B cell (primary cell): ENCODE measurements around the gene GPR146. TPM values are rescaled to one million over a fixed set of nuclear protein-coding genes. Genes with fewer than 3 reads are reported as not detected.

Source experiments
- ATAC-seq: fragments of 200-7000 bp; cut with Tn5 transposase; one replicate; pipeline ENCODE4 v1.10.0; 2021; ENCODE audit warnings: low read depth, mild to moderate bottlenecking, moderate number of reproducible peaks, moderate library complexity
- CTCF ChIA-PET: fragments of 350-600 bp; sonication (Branson Sonifier 250); formaldehyde crosslinking; loops from one replicate; lab custom pipeline; 2021; ENCODE audit warnings: antibody characterized with exemption, inconsistent platforms; lab: Charles Lee
- POLR2A ChIA-PET: fragments of 350-600 bp; sonication (Branson Sonifier 250); formaldehyde crosslinking; loops from one replicate; lab custom pipeline; 2021; ENCODE audit warnings: antibody characterized with exemption; lab: Charles Lee
- DNase-seq: peaks from one replicate; pipeline ENCODE4 v3.0.0; 2013
- H2AFZ ChIP-seq: 2 replicates; pipeline ENCODE4 v1.6.1; 2012; ENCODE audit warnings: mild to moderate bottlenecking, low read depth, low read length; ENCODE audit not compliant: insufficient read depth, poor library complexity, severe bottlenecking
- H3K27ac ChIP-seq, 2 donors: 1 replicate in 1 of 2; 2 replicates in 1 of 2; pipeline ENCODE4 v1.5.1; 2012 to 2013; ENCODE audit warnings: low read length in 2 of 2, mild to moderate bottlenecking in 2 of 2, moderate library complexity in 1 of 2
- H3K27me3 ChIP-seq, 4 experiments: fragments of 200-600 bp in 1 of 4; sonication (generic) in 1 of 4; replicated peaks in 1 of 4; 1 replicate in 2 of 4; 2 replicates in 2 of 4; pipeline versions ENCODE4 v1.6.1 to v1.7.0; 2013 to 2016; ENCODE audit warnings: low read length in 3 of 4, mild to moderate bottlenecking in 2 of 4, mixed read lengths in 1 of 4, moderate library complexity in 1 of 4; ENCODE audit not compliant: insufficient read depth in 4 of 4, control insufficient read depth in 3 of 4; ENCODE audit errors: control extremely low read depth in 1 of 4
- H3K36me3 ChIP-seq, 2 experiments: replicated peaks in 1 of 2; 1 replicate in 1 of 2; 2 replicates in 1 of 2; pipeline versions ENCODE4 v1.6.1 to v1.7.1; 2013; ENCODE audit warnings: low read length in 1 of 2; ENCODE audit not compliant: insufficient read depth in 2 of 2, control insufficient read depth in 1 of 2; ENCODE audit errors: control extremely low read depth in 1 of 2, extremely low read depth in 1 of 2
- H3K4me1 ChIP-seq, 2 donors: fragments of 200-600 bp in 1 of 2; sonication (generic) in 1 of 2; 1 replicate in 1 of 2; 2 replicates in 1 of 2; pipeline versions ENCODE4 v1.5.1 to v1.6.1; 2013 to 2017; ENCODE audit warnings: low read length in 2 of 2; ENCODE audit not compliant: control insufficient read depth in 2 of 2, insufficient read depth in 2 of 2
- H3K4me2 ChIP-seq: replicated peaks from 2 replicates; pipeline ENCODE3; 2012; ENCODE audit warnings: mild to moderate bottlenecking, low read depth, low read length; ENCODE audit not compliant: poor library complexity, severe bottlenecking
- H3K4me3 ChIP-seq, 5 experiments: fragments of 200-600 bp in 1 of 5; sonication (generic) in 1 of 5; 1 replicate in 3 of 5; 2 replicates in 2 of 5; pipeline versions ENCODE4 v1.5.1 to v1.7.0; 2011 to 2016; ENCODE audit warnings: low read length in 4 of 5, mild to moderate bottlenecking in 4 of 5, low read depth in 2 of 5, control low read depth in 1 of 5, moderate library complexity in 1 of 5; ENCODE audit not compliant: insufficient read depth in 1 of 5; ENCODE audit errors: control extremely low read depth in 1 of 5, extremely low read depth in 1 of 5
- H3K79me2 ChIP-seq: fragments of 200-600 bp; sonication (generic); one replicate; pipeline ENCODE4 v1.6.0; 2016; ENCODE audit warnings: low read length; ENCODE audit not compliant: control insufficient read depth, insufficient read depth
- H3K9ac ChIP-seq: fragments of 200-600 bp; sonication (generic); 2 replicates; pipeline ENCODE4 v1.6.1; 2017; ENCODE audit warnings: mild to moderate bottlenecking, low read length, moderate library complexity
- H3K9me3 ChIP-seq, 3 donors: one replicate each; pipeline versions ENCODE4 v1.6.1 to v1.7.1; 2013; ENCODE audit warnings: low read length in 2 of 3; ENCODE audit not compliant: control insufficient read depth in 2 of 3, insufficient read depth in 1 of 3; ENCODE audit errors: control extremely low read depth in 1 of 3
- H4K20me1 ChIP-seq: 2 replicates; pipeline ENCODE4 v1.6.0; 2012; ENCODE audit warnings: mild to moderate bottlenecking, low read length; ENCODE audit not compliant: insufficient read depth, control insufficient read depth, poor library complexity, severe bottlenecking
- H3K27ac Mint-ChIP-seq: one replicate; pipeline ENCODE4 v1.8.0; 2021; ENCODE audit warnings: mixed read lengths
- H3K27me3 Mint-ChIP-seq: one replicate; pipeline ENCODE4 v1.8.0; 2021; ENCODE audit warnings: mixed read lengths
- H3K4me1 Mint-ChIP-seq: one replicate; pipeline ENCODE4 v1.8.0; 2021; ENCODE audit warnings: mixed read lengths
- H3K4me3 Mint-ChIP-seq: one replicate; pipeline ENCODE4 v1.8.0; 2021; ENCODE audit warnings: mixed read lengths
- H3K9me3 Mint-ChIP-seq: one replicate; pipeline ENCODE4 v1.8.0; 2022; ENCODE audit warnings: mixed read lengths; ENCODE audit not compliant: insufficient read depth
- CTCF ChIP-seq: fragments of 200-600 bp; IDR thresholded peaks from one replicate; pipeline ENCODE4 v1.8.0; 2022; ENCODE audit warnings: antibody characterized with exemption, mild to moderate bottlenecking
- EZH2 ChIP-seq: IDR thresholded peaks from 2 replicates; pipeline ENCODE4 v1.6.1; 2012; ENCODE audit warnings: borderline replicate concordance, low read depth, mild to moderate bottlenecking, moderate library complexity, low read length; ENCODE audit not compliant: insufficient read depth, poor library complexity, severe bottlenecking
- WGBS: methylation state at CpG from one replicate; pipeline ENCODE4 v1.1.5; 2013; ENCODE audit warnings: missing lambda C conversion rate; ENCODE audit not compliant: insufficient coverage; 5-methylcytosine and 5-hydroxymethylcytosine counted together
- intact Hi-C: fragments of 100-400 bp; cut with micrococcal nuclease; formaldehyde crosslinking; loops from one replicate; pipeline ENCODE4 v1.10.0; 2022
- polyA plus RNA-seq: library from polyadenylated mRNA; depleted of rRNA; stranded (reverse); fragments of >200 nt; gene quantifications from 2 replicates; pipeline ENCODE4 v1.2.3, GENCODE V29; 2012
- total RNA-seq, 2 donors: library from RNA; stranded (reverse); fragments of 120-200 nt in 1 of 2; gene quantifications; 1 replicate in 1 of 2; 2 replicates in 1 of 2; pipeline versions ENCODE4 v1.2.3 to v1.2.4, GENCODE V29; 2013 to 2022

GPR146 gene
- total and polyA plus RNA-seq, 2 donors (not counting 1 experiment from before 2014, with no cell fraction given), result 4.2 to 45.4 TPM

- TF ChIP-seq CTCF, result no peak
- TF ChIP-seq EZH2, result no peak
- Histone ChIP-seq H3K27ac (no peak overlapping the region), H3K9ac (no peak overlapping the region), H3K79me2 (peaks cover 15% of the 10 kb centered on the region), H2AFZ (no peak overlapping the region), H3K4me3 (no peak overlapping the region), H4K20me1 (peaks cover 31% of the 10 kb centered on the region), H3K36me3 (no peaks in the 10 kb centered on the region), H3K4me1 (peaks cover 11 to 17% of the 10 kb centered on the region in 2 donors), H3K9me3 (no peaks in the 10 kb centered on the region), H3K4me2 (no peak overlapping the region), H3K27me3 (peaks cover 0 to 24% (median 3%) of the 10 kb centered on the region in 4 experiments)
- Mint-ChIP-seq H3K9me3 (no peaks in the 10 kb centered on the region), H3K4me1 (peaks cover 22% of the 10 kb centered on the region), H3K4me3 (no peak overlapping the region), H3K27me3 (peaks cover 9% of the 10 kb centered on the region), H3K27ac (no peak overlapping the region)
- WGBS, result 61% methylated on average over 19 of the region's 23 CpGs
- POLR2A ChIA-PET, result no interaction called here
- ATAC-seq (no peak), DNase-seq (no peak)
- intact Hi-C loops, result no loop called here
- CTCF ChIA-PET, result interaction anchor here (2.6 to 3.5 kb wide), 2 partner anchors 16 to 56 kb away, joined by 12 to 17 read pairs; no protein-coding TSS in a partner anchor
Measured at GRCh38 chr7:1049006-1049741, 4.8 kb downstream of the GPR146 start.

- H3K4me1 Mint-ChIP-seq, result peaks cover 25% of the 10 kb centered on the region
- Histone ChIP-seq H3K79me2 (peaks cover 15% of the 10 kb centered on the region), H3K9ac (no peak overlapping the region), H3K4me2 (no peak overlapping the region), H3K36me3 (no peaks in the 10 kb centered on the region), H3K27me3 (peaks cover 0 to 31% (median 5%) of the 10 kb centered on the region in 4 experiments), H3K27ac (no peak overlapping the region), H3K4me3 (no peak overlapping the region), H3K9me3 (no peaks in the 10 kb centered on the region), H2AFZ (no peak overlapping the region), H3K4me1 (peaks cover 11 to 19% of the 10 kb centered on the region in 2 donors), H4K20me1 (peaks cover 31% of the 10 kb centered on the region)
- CTCF ChIA-PET, result interaction anchor here (3.5 kb wide), 1 partner anchor 15 kb away, joined by 17 read pairs; no protein-coding TSS in a partner anchor
- H3K27me3 Mint-ChIP-seq, result peaks cover 9% of the 10 kb centered on the region
- DNase-seq (no peak), ATAC-seq (no peak)
- no peak overlapping the region for H3K4me3 Mint-ChIP-seq
- no peak overlapping the region for H3K27ac Mint-ChIP-seq
- no peaks in the 10 kb centered on the region for H3K9me3 Mint-ChIP-seq
- intact Hi-C loops, result no loop called here
- POLR2A ChIA-PET, result no interaction called here
- WGBS, result 39% methylated on average over 8 of the region's 8 CpGs
- TF ChIP-seq CTCF, result no peak
- TF ChIP-seq EZH2, result no peak
Measured at GRCh38 chr7:1049801-1050200, 5.5 kb downstream of the GPR146 start.
